ENCODE data around the gene TLX2. TPM values are rescaled to one million over a fixed set of nuclear protein-coding genes. Genes with fewer than 3 reads are reported as not detected.

TLX2 gene
- total RNA-seq, 1 experiment from 2014 or later: not detected

- Histone ChIP-seq H3K27me3 (ENCODE audit: control insufficient read depth, insufficient read depth, low read length) (no peaks in the 10 kb centered on the region; the same call in 1 of the 2 replicates), H3K9me3 (ENCODE audit: control insufficient read depth, insufficient read depth, low read depth, low read length) (no peaks in the 10 kb centered on the region), H3K4me1 (ENCODE audit: control insufficient read depth, insufficient read depth, low read length) (peaks cover 23% of the 10 kb centered on the region), H3K27ac (ENCODE audit: low read length) (no peak overlapping the region), H3K4me3 (ENCODE audit: low read depth in 2 of 2, low read length in 2 of 2) (peak overlapping the region in 1 of 2 experiments; percentile 80; a peak in 1 of 4 replicates), H3K36me3 (ENCODE audit: control insufficient read depth, insufficient read depth, low read length) (no peaks in the 10 kb centered on the region)
- DNase-seq (ENCODE audit: low read depth, low spot score) (no peak), ATAC-seq (no peak)
- ChIA-PET POLR2A (interaction anchor here (0.8 kb wide), 1 partner anchor 46 kb away, joined by 3 read pairs; no protein-coding TSS in a partner anchor), CTCF (no interaction called here)
- TF ChIP-seq CTCF (IDR thresholded peaks at IDR 0.05) (no peak), TCF7L2 (IDR thresholded peaks at IDR 0.05; ENCODE audit: low read depth, low read length) (no peak), POLR2AphosphoS5 (IDR thresholded peaks at IDR 0.05; ENCODE audit: low read depth, low read length) (no peak), REST (IDR thresholded peaks at IDR 0.05; ENCODE audit: insufficient read depth in 1 of 2, low read depth in 2 of 2, low read length in 1 of 2) (no peak)
- intact Hi-C loops (cut with micrococcal nuclease; ENCODE audit: unreplicated experiment): no loop called here
- in situ Hi-C loops (cut with HindIII; ENCODE audit: low pct_unique_long_range_greater_than_20kb, low sequenced_read_pairs): no loop called here
- TSS peak; percentile 80 for BruUV-seq (replicated peaks)
Measured at GRCh38 chr2:74550231-74550630, 36.0 kb downstream of the TLX2 start.

- BruUV-seq (replicated peaks): no TSS peak
- in situ Hi-C loops (cut with HindIII; ENCODE audit: low pct_unique_long_range_greater_than_20kb, low sequenced_read_pairs) (no loop called here), intact Hi-C loops (cut with micrococcal nuclease; ENCODE audit: unreplicated experiment) (no loop called here)
- ChIA-PET POLR2A (interaction anchor here (0.6 kb wide), 1 partner anchor 651 kb away, joined by 4 read pairs; no protein-coding TSS in a partner anchor), CTCF (no interaction called here)
- Histone ChIP-seq H3K4me3 (ENCODE audit: low read depth in 2 of 2, low read length in 2 of 2) (no peak overlapping the region), H3K27ac (ENCODE audit: low read length) (no peak overlapping the region), H3K4me1 (ENCODE audit: control insufficient read depth, insufficient read depth, low read length) (peaks cover 23% of the 10 kb centered on the region), H3K9me3 (ENCODE audit: control insufficient read depth, insufficient read depth, low read depth, low read length) (no peaks in the 10 kb centered on the region), H3K36me3 (ENCODE audit: control insufficient read depth, insufficient read depth, low read length) (no peaks in the 10 kb centered on the region), H3K27me3 (ENCODE audit: control insufficient read depth, insufficient read depth, low read length) (no peaks in the 10 kb centered on the region; the same call in 1 of the 2 replicates)
- ATAC-seq (no peak), DNase-seq (ENCODE audit: low read depth, low spot score) (no peak)
- no peak for TF ChIP-seq REST (IDR thresholded peaks at IDR 0.05; ENCODE audit: insufficient read depth in 1 of 2, low read depth in 2 of 2, low read length in 1 of 2)
- no peak for TF ChIP-seq POLR2AphosphoS5 (IDR thresholded peaks at IDR 0.05; ENCODE audit: low read depth, low read length)
- TF ChIP-seq CTCF (IDR thresholded peaks at IDR 0.05): no peak
- no peak for TF ChIP-seq SIN3A (IDR thresholded peaks at IDR 0.05; ENCODE audit: borderline replicate concordance, insufficient read depth, low read depth, low read length)
- no peak for TF ChIP-seq TCF7L2 (IDR thresholded peaks at IDR 0.05; ENCODE audit: low read depth, low read length)
Measured at GRCh38 chr2:74551530-74551929, 37.3 kb downstream of the TLX2 start.

Measured in Panc1 (cell line).